ENCODE measurements around the gene LIPA.

GRCh38 chr10:89270153-89270483 lies 18.5 kb upstream of the LIPA start:
- TF ChIP-seq GATA2 (IDR thresholded peaks at IDR 0.05; ENCODE audit: low read depth, low read length) (no peak), GATA3 (IDR thresholded peaks at IDR 0.05; ENCODE audit: low read depth, low read length) (no peak)

Data from SH-SY5Y (cell line).